A549 (cell line): ENCODE data around the gene SIN3A.

ENCODE experiments used
- CEBPB ChIP-seq, 2 experiments: fragments of >200 bp in 1 of 2; sonication (Bioruptor Twin) in 1 of 2; formaldehyde crosslinking in 1 of 2; IDR thresholded peaks; 2 replicates each; pipeline ENCODE4 v1.6.1; 2012 to 2016
- EP300 ChIP-seq, 2 experiments: fragments of >200 bp; sonication (Bioruptor Twin); formaldehyde crosslinking; IDR thresholded peaks; 2 replicates in 1 of 2; 3 replicates in 1 of 2; pipeline ENCODE4 v1.6.1; 2016 to 2017
- ESRRA ChIP-seq: fragments of 150-350 bp; IDR thresholded peaks from 2 replicates; pipeline ENCODE4 v1.6.1; 2014; ENCODE audit warnings: mild to moderate bottlenecking, low read length, borderline replicate concordance
- JUN ChIP-seq, 2 experiments: fragments of >200 bp; sonication (Bioruptor Twin); formaldehyde crosslinking; IDR thresholded peaks; 2 replicates in 1 of 2; 3 replicates in 1 of 2; pipeline ENCODE4 v1.6.1; 2016 to 2017
- KDM5A ChIP-seq: fragments of 200-600 bp; sonication (generic); IDR thresholded peaks from 2 replicates; pipeline ENCODE4 v1.6.1; 2016; ENCODE audit warnings: antibody characterized with exemption, mild to moderate bottlenecking
- MAZ ChIP-seq: fragments of 150-350 bp; IDR thresholded peaks from 2 replicates; pipeline ENCODE4 v1.6.1; 2014; ENCODE audit warnings: antibody characterized with exemption, low read depth, low read length, borderline replicate concordance
- NFE2L2 ChIP-seq: fragments of 150-350 bp; conservative IDR thresholded peaks from 2 replicates; pipeline ENCODE4 v1.6.1; 2014; ENCODE audit warnings: low read length
- ZC3H11A ChIP-seq: fragments of 450-650 bp; IDR thresholded peaks from 2 replicates; pipeline ENCODE4 v1.6.1; 2014; ENCODE audit warnings: antibody characterized with exemption, mild to moderate bottlenecking
- ZFP36 ChIP-seq: fragments of 450-650 bp; IDR thresholded peaks from 2 replicates; pipeline ENCODE4 v1.6.1; 2014; ENCODE audit warnings: borderline replicate concordance; ENCODE audit not compliant: partially characterized antibody
- TF ChIP-seq, protein P1 (sequence below): fragments of >200 bp; sonication (Bioruptor Twin); formaldehyde crosslinking; IDR thresholded peaks from 3 replicates; pipeline ENCODE4 v1.5.1; 2016
- TF ChIP-seq, protein P2 (sequence below): IDR thresholded peaks from 2 replicates; pipeline ENCODE4 v1.6.1; 2012
- TF ChIP-seq, protein P3 (sequence below): fragments of 250-450 bp; sonication (Bioruptor Pico); IDR thresholded peaks from 2 replicates; pipeline ENCODE4 v1.5.0; 2021; ENCODE audit warnings: mild to moderate bottlenecking, moderate library complexity, borderline replicate concordance
- TF ChIP-seq, protein P4 (sequence below): IDR thresholded peaks from 2 replicates; pipeline ENCODE4 v1.6.1; 2012; ENCODE audit warnings: low read depth, borderline replicate concordance
- TF ChIP-seq, protein P5 (sequence below): fragments of 200-600 bp; sonication (generic); IDR thresholded peaks from 2 replicates; pipeline ENCODE4 v1.6.1; 2016; ENCODE audit warnings: antibody characterized with exemption, mild to moderate bottlenecking, moderate library complexity

DNA sequence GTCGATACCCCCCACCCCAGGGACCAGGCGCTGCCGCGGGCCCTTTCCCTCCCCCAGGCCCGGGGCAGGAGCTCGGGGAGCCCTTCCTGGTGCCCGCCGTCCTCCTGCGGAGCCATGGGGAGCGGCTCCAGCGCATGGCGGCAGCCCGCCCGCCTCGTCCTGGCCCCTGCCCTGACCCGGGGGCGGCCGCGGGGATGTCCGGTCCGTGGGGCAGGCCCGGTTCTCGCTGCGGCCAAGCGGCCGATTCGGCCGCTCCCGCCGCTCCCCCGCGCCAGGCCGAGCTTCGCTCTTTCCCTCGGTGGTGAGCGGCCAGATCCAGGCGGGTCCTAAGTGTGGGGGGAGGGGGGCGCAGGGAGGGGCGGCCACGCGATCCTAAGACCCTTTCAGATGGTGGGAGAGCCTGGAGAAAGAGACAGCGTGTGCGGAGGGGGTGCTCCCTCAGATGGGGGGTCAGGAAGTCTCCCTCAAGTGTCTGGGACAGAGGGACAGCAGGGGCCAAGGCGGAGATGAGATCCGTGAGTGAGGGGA is 103.4 kb downstream of the SIN3A start:
- TF ChIP-seq ZC3H11A (no peak), ZFP36 (no peak), NFE2L2 (no peak), CEBPB (IDR thresholded peaks at IDR 0.05) (no peak), JUN (IDR thresholded peaks at IDR 0.05) (no peak), EP300 (IDR thresholded peaks at IDR 0.05) (no peak), MAZ (no peak), KDM5A (no peak), ESRRA (no peak)
- TF ChIP-seq, protein P1, sequence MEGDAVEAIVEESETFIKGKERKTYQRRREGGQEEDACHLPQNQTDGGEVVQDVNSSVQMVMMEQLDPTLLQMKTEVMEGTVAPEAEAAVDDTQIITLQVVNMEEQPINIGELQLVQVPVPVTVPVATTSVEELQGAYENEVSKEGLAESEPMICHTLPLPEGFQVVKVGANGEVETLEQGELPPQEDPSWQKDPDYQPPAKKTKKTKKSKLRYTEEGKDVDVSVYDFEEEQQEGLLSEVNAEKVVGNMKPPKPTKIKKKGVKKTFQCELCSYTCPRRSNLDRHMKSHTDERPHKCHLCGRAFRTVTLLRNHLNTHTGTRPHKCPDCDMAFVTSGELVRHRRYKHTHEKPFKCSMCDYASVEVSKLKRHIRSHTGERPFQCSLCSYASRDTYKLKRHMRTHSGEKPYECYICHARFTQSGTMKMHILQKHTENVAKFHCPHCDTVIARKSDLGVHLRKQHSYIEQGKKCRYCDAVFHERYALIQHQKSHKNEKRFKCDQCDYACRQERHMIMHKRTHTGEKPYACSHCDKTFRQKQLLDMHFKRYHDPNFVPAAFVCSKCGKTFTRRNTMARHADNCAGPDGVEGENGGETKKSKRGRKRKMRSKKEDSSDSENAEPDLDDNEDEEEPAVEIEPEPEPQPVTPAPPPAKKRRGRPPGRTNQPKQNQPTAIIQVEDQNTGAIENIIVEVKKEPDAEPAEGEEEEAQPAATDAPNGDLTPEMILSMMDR = no peak
- TF ChIP-seq, protein P2, sequence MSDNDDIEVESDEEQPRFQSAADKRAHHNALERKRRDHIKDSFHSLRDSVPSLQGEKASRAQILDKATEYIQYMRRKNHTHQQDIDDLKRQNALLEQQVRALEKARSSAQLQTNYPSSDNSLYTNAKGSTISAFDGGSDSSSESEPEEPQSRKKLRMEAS = no peak
- TF ChIP-seq, protein P3, sequence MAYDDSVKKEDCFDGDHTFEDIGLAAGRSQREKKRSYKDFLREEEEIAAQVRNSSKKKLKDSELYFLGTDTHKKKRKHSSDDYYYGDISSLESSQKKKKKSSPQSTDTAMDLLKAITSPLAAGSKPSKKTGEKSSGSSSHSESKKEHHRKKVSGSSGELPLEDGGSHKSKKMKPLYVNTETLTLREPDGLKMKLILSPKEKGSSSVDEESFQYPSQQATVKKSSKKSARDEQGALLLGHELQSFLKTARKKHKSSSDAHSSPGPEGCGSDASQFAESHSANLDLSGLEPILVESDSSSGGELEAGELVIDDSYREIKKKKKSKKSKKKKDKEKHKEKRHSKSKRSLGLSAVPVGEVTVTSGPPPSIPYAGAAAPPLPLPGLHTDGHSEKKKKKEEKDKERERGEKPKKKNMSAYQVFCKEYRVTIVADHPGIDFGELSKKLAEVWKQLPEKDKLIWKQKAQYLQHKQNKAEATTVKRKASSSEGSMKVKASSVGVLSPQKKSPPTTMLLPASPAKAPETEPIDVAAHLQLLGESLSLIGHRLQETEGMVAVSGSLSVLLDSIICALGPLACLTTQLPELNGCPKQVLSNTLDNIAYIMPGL (CRISPR knock-in tag) = no peak
- TF ChIP-seq, protein P4, sequence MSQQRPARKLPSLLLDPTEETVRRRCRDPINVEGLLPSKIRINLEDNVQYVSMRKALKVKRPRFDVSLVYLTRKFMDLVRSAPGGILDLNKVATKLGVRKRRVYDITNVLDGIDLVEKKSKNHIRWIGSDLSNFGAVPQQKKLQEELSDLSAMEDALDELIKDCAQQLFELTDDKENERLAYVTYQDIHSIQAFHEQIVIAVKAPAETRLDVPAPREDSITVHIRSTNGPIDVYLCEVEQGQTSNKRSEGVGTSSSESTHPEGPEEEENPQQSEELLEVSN = no peak
- TF ChIP-seq, protein P5, sequence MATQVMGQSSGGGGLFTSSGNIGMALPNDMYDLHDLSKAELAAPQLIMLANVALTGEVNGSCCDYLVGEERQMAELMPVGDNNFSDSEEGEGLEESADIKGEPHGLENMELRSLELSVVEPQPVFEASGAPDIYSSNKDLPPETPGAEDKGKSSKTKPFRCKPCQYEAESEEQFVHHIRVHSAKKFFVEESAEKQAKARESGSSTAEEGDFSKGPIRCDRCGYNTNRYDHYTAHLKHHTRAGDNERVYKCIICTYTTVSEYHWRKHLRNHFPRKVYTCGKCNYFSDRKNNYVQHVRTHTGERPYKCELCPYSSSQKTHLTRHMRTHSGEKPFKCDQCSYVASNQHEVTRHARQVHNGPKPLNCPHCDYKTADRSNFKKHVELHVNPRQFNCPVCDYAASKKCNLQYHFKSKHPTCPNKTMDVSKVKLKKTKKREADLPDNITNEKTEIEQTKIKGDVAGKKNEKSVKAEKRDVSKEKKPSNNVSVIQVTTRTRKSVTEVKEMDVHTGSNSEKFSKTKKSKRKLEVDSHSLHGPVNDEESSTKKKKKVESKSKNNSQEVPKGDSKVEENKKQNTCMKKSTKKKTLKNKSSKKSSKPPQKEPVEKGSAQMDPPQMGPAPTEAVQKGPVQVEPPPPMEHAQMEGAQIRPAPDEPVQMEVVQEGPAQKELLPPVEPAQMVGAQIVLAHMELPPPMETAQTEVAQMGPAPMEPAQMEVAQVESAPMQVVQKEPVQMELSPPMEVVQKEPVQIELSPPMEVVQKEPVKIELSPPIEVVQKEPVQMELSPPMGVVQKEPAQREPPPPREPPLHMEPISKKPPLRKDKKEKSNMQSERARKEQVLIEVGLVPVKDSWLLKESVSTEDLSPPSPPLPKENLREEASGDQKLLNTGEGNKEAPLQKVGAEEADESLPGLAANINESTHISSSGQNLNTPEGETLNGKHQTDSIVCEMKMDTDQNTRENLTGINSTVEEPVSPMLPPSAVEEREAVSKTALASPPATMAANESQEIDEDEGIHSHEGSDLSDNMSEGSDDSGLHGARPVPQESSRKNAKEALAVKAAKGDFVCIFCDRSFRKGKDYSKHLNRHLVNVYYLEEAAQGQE = no peak
